ENCODE measurements around the gene ICA1. TPM values are rescaled to one million over a fixed set of nuclear protein-coding genes. Genes with fewer than 3 reads are reported as not detected.

Gene ICA1
- total RNA-seq (2012; rRNA removed) = not detected in 2 replicates
- not detected in 2 replicates for polyA plus RNA-seq (2012; rRNA removed)
- not detected in 2 replicates for polyA plus RNA-seq (2012; cell fraction: cytosol; rRNA removed)
- not detected in 2 replicates for polyA plus RNA-seq (2012; cell fraction: nucleus; rRNA removed; ENCODE audit: low replicate concordance)
- percentile 15 among the genes with signal in this experiment for Bru-seq, nascent RNA
- BruChase-seq, experiment 1, labeled RNA remaining after a 6-hour chase = percentile 16 among the genes with signal in this experiment
- BruChase-seq, experiment 2, labeled RNA remaining after a 2-hour chase = percentile 12 among the genes with signal in this experiment
- long read RNA-seq = 0 reads

DNA sequence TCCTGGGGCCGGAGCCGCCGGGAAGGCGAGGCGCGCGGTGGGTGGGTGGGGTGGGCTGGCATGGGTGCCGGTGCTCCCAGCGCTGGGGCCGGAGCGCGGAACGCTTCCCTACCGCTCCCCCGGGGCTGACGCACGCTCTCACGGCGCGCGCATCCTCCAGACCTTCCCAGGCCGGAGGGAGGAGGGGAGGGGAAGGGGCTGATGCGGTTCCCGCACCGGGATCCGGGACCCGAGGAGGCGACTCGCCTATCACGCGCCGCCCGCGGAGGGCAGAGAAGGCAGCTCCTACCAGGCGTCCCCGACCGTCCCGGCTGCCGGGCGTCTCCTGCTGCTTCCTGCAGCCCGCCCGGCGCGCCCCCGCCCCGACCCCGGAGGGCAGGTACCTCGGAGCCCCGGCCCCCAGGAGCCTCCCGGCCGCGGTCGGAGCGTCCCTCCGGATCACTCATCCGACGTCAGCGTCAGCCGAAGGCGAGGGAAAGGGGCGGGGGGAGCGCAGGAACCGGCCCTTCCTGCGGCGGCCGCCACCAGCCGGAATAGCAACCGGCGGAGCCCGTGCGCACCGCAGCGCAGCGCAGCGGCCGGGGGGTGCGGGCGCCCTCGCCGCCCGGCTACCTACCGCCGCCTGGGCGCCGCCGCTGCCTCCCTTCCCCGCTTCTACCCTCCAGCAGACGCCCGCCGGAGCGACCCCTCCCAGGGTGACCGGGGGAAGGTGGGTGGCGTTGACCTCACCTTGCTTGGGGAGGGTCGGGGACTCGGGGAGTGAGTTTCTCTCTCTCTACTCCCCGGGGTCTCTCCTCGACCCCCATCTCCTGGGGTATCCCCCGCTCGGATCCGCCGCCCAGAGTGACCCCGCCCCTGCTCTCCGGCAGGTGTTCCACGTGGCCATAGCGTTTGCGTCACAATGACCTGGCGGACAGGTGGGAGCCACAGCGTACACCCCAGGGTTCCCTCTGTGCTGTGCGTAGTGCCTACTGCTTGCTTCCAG is at the start of gene ICA1:
Gene ICA1, minus strand, starts transcription at position 457 of the 985 bp plus-strand sequence. CDS start 26,241 bp downstream, outside the sequence.
- ATAC-seq (ENCODE audit: low read depth) (peak; percentile 40), DNase-seq (no peak)
- peak within 1 kb of the TSS; percentile 40 for H2AFZ ChIP-seq (replicated peaks; ENCODE audit: low read length, poor library complexity)
- peaks cover 8% of the 10 kb centered on the region for H3K27me3 ChIP-seq (ENCODE audit: control insufficient read depth, insufficient read depth, low read length)
- no peak within 1 kb of the TSS for H3K9ac ChIP-seq (ENCODE audit: low read depth, low read length)
- H3K4ac ChIP-seq (ENCODE audit: low read depth, low read length) = no peak within 1 kb of the TSS
- H3K36me3 ChIP-seq (ENCODE audit: control insufficient read depth, insufficient read depth, low read length) = no peaks in the 10 kb centered on the region
- no peak within 1 kb of the TSS for H3K56ac ChIP-seq (ENCODE audit: extremely low read depth, insufficient read depth, low read length)
- no peak within 1 kb of the TSS for H3K14ac ChIP-seq (replicated peaks; ENCODE audit: low read depth, low read length)
- in situ Hi-C loops (cut with MboI; ENCODE audit: low sequenced_read_pairs) (no loop called here), dilution Hi-C loops (cut with HindIII; ENCODE audit: low sequenced_read_pairs, unreplicated experiment) (no loop called here), intact Hi-C loops (cut with micrococcal nuclease) (no loop called here)
- H2BK15ac ChIP-seq (ENCODE audit: low read depth, low read length) = no peak within 1 kb of the TSS
- H3K23ac ChIP-seq (ENCODE audit: low read depth, low read length) = no peak within 1 kb of the TSS
- no peak within 1 kb of the TSS for H3K27ac ChIP-seq (ENCODE audit: insufficient read depth, low read length)
- no peak within 1 kb of the TSS for H4K8ac ChIP-seq (ENCODE audit: low read depth in 2 of 2, low read length in 2 of 2)
- H3K79me1 ChIP-seq (ENCODE audit: low read depth in 1 of 2, low read length in 2 of 2) = no peaks in the 10 kb centered on the region
- no TSS peak for BruUV-seq (replicated peaks)
- H2BK120ac ChIP-seq (ENCODE audit: low read depth, low read length) = no peak within 1 kb of the TSS
- ChIA-PET CTCF (interaction anchor here (0.6 kb wide), 1 partner anchor 684 kb away, joined by 3 read pairs; no protein-coding TSS in a partner anchor), POLR2A (ENCODE audit: unreplicated experiment) (no interaction called here)
- H3K9me3 ChIP-seq (ENCODE audit: control insufficient read depth, insufficient read depth, low read length) = no peaks in the 10 kb centered on the region
- H3K4me3 ChIP-seq (ENCODE audit: insufficient read depth, low read depth, low read length) = peak within 1 kb of the TSS; percentile 21; the same call in 1 of the 2 replicates
- H2BK20ac ChIP-seq (ENCODE audit: low read depth, low read length) = no peak within 1 kb of the TSS
- H4K20me1 ChIP-seq (ENCODE audit: insufficient read depth, low read length) = no peaks in the 10 kb centered on the region
- no peak within 1 kb of the TSS for H2AK9ac ChIP-seq (replicated peaks; ENCODE audit: low read depth, low read length, poor library complexity)
- no peak within 1 kb of the TSS for H3K18ac ChIP-seq (ENCODE audit: low read depth, low read length)
- no peaks in the 10 kb centered on the region for H3K4me1 ChIP-seq (ENCODE audit: control insufficient read depth, insufficient read depth, low read length)
- no peak within 1 kb of the TSS for H2AK5ac ChIP-seq (ENCODE audit: low read depth, low read length)
- WGBS, 2 experiments (ENCODE audit: extremely low coverage in 2 of 2, insufficient read length in 1 of 2) = 4% methylated on average over 18 of the region's 109 CpGs; no CpG with 5 or more reads in 1 of the 2 experiments
- peak within 1 kb of the TSS; percentile 40; the same call in 1 of the 2 replicates for H3K4me2 ChIP-seq (ENCODE audit: low read depth, low read length)
- H4K5ac ChIP-seq (ENCODE audit: low read depth, low read length) = no peak within 1 kb of the TSS
- H4K91ac ChIP-seq (ENCODE audit: insufficient read depth, low read depth, low read length) = no peak within 1 kb of the TSS
- H2BK5ac ChIP-seq (ENCODE audit: low read depth, low read length, poor library complexity, severe bottlenecking) = no peak within 1 kb of the TSS
- no peaks in the 10 kb centered on the region for H3K9me1 ChIP-seq (ENCODE audit: insufficient read depth, low read length)
- TF ChIP-seq CTCF (conservative IDR thresholded peaks at IDR 0.05; ENCODE audit: low read depth, low read length) = no peak
- no peak for TF ChIP-seq CEBPB (IDR thresholded peaks at IDR 0.05; ENCODE audit: low read depth, low read length)
- no peak for TF ChIP-seq FOS (IDR thresholded peaks at IDR 0.05; ENCODE audit: low read depth, low read length)
- no peak for TF ChIP-seq RFX5 (IDR thresholded peaks at IDR 0.05; ENCODE audit: low read depth, low read length)
- TF ChIP-seq MAFK (IDR thresholded peaks at IDR 0.05; ENCODE audit: low read depth, low read length) = no peak
- TF ChIP-seq RAD21 (IDR thresholded peaks at IDR 0.05; ENCODE audit: low read length) = no peak
- no peak for TF ChIP-seq SMC3 (IDR thresholded peaks at IDR 0.05; ENCODE audit: low read depth, low read length)
- TF ChIP-seq BHLHE40 (IDR thresholded peaks at IDR 0.05; ENCODE audit: low read depth, low read length) = no peak
- no peak for TF ChIP-seq RCOR1 (IDR thresholded peaks at IDR 0.05; ENCODE audit: insufficient replicate concordance, low read length)
- TF ChIP-seq USF2 (IDR thresholded peaks at IDR 0.05; ENCODE audit: low read depth, low read length) = no peak
- TF ChIP-seq CHD1 (IDR thresholded peaks at IDR 0.05; ENCODE audit: low read depth, low read length) = no peak
- no peak for TF ChIP-seq POLR2A (IDR thresholded peaks at IDR 0.05; ENCODE audit: low read depth, low read length)
- TF ChIP-seq ELK1 (IDR thresholded peaks at IDR 0.05; ENCODE audit: borderline replicate concordance, low read depth, low read length) = no peak

Measured in IMR-90 (cell line).